ENCODE measurements around the gene RHBDL1. TPM values are rescaled to one million over a fixed set of nuclear protein-coding genes. Genes with fewer than 3 reads are reported as not detected.

The RHBDL1 gene
- total RNA-seq, 1 donor from 2014 or later, result 1.6 TPM

Other genes starting within 250 kb of the RHBDL1 start
- 20.7 TPM for gene CAPN15, start 148.0 kb upstream of the RHBDL1 start, total RNA-seq
- not detected for gene PRR35, start 115.3 kb upstream of the RHBDL1 start, total RNA-seq
- gene NHLRC4, start 108.7 kb upstream of the RHBDL1 start, total RNA-seq, result 0.31 TPM
- 42.3 TPM for gene PIGQ, start 105.7 kb upstream of the RHBDL1 start, total RNA-seq
- gene RAB40C, start 85.6 kb upstream of the RHBDL1 start, total RNA-seq, result 27.5 TPM
- gene WFIKKN1, start 44.7 kb upstream of the RHBDL1 start, total RNA-seq, result 1.3 TPM
- gene METTL26, start 39.4 kb upstream of the RHBDL1 start, total RNA-seq, result 36.6 TPM
- gene MCRIP2, start 33.8 kb upstream of the RHBDL1 start, total RNA-seq, result 8.1 TPM
- 26.9 TPM for gene WDR90, start 26.3 kb upstream of the RHBDL1 start, total RNA-seq
- 55.1 TPM for gene RHOT2, start 7.5 kb upstream of the RHBDL1 start, total RNA-seq
- gene STUB1, start 4.7 kb downstream of the RHBDL1 start, total RNA-seq, result 60.1 TPM
- gene JMJD8, start 8.7 kb downstream of the RHBDL1 start, total RNA-seq, result 23.2 TPM
- 6.6 TPM for gene WDR24, start 14.7 kb downstream of the RHBDL1 start, total RNA-seq
- gene FBXL16, start 30.1 kb downstream of the RHBDL1 start, total RNA-seq, result 10.6 TPM
- gene METRN, start 39.4 kb downstream of the RHBDL1 start, total RNA-seq, result 17.5 TPM
- gene ANTKMT, start 45.5 kb downstream of the RHBDL1 start, total RNA-seq, result 21.0 TPM
- gene CCDC78, start 50.8 kb downstream of the RHBDL1 start, total RNA-seq, result 7.5 TPM
- gene HAGHL, start 51.4 kb downstream of the RHBDL1 start, total RNA-seq, result 10.6 TPM
- gene CIAO3, start 65.3 kb downstream of the RHBDL1 start, total RNA-seq, result 84.2 TPM
- not detected for gene MSLN, start 85.1 kb downstream of the RHBDL1 start, total RNA-seq
- gene RPUSD1, start 112.7 kb downstream of the RHBDL1 start, total RNA-seq, result 15.3 TPM
- gene CHTF18, start 112.9 kb downstream of the RHBDL1 start, total RNA-seq, result 21.0 TPM
- not detected for gene GNG13, start 125.1 kb downstream of the RHBDL1 start, total RNA-seq

Data from parietal lobe (tissue), 1 donor.